KMS-11 (cell line): ENCODE measurements around the gene KATNAL1.

Source experiments
- H2AFZ ChIP-seq: fragments of 200-600 bp; sonication (generic); 2 replicates; pipeline ENCODE4 v1.6.1; 2016; ENCODE audit warnings: antibody characterized with exemption, mixed run types, low read depth
- H3K27ac ChIP-seq: fragments of 200-600 bp; sonication (generic); 2 replicates; pipeline ENCODE4 v1.6.1; 2016; ENCODE audit warnings: mild to moderate bottlenecking, mixed run types
- H3K27me3 ChIP-seq: fragments of 200-600 bp; sonication (generic); 2 replicates; pipeline ENCODE4 v1.6.1; 2017; ENCODE audit warnings: mild to moderate bottlenecking, low read depth, mixed run types, moderate library complexity; ENCODE audit not compliant: insufficient read depth
- H3K36me3 ChIP-seq: fragments of 200-600 bp; sonication (generic); 2 replicates; pipeline ENCODE4 v1.6.1; 2017; ENCODE audit warnings: mild to moderate bottlenecking, mixed run types; ENCODE audit not compliant: insufficient read depth
- H3K4me1 ChIP-seq: fragments of 200-600 bp; sonication (generic); 2 replicates; pipeline ENCODE4 v1.6.1; 2016; ENCODE audit warnings: mild to moderate bottlenecking, low read depth, mixed run types; ENCODE audit not compliant: poor library complexity, severe bottlenecking
- H3K4me2 ChIP-seq: fragments of 200-600 bp; sonication (generic); 2 replicates; pipeline ENCODE4 v1.7.0; 2016; ENCODE audit warnings: mild to moderate bottlenecking, mixed run types
- H3K4me3 ChIP-seq: fragments of 200-600 bp; sonication (generic); IDR thresholded peaks from 2 replicates; pipeline ENCODE4 v1.6.1; 2017; ENCODE audit warnings: low read depth, low read length, mixed read lengths; ENCODE audit not compliant: insufficient read depth
- H3K79me2 ChIP-seq: fragments of 200-600 bp; sonication (generic); 2 replicates; pipeline ENCODE4 v1.6.1; 2016; ENCODE audit warnings: low read depth, mixed run types; ENCODE audit not compliant: insufficient read depth
- H3K9ac ChIP-seq: fragments of 200-600 bp; sonication (generic); 2 replicates; pipeline ENCODE4 v1.6.1; 2016; ENCODE audit warnings: mild to moderate bottlenecking, mixed run types
- H4K20me1 ChIP-seq: fragments of 200-600 bp; sonication (generic); 2 replicates; pipeline ENCODE4 v1.6.1; 2016; ENCODE audit warnings: mild to moderate bottlenecking, mixed run types; ENCODE audit not compliant: insufficient read depth
- TF ChIP-seq, protein P1 (sequence below): fragments of 200-600 bp; sonication (generic); conservative IDR thresholded peaks from 2 replicates; pipeline ENCODE4 v1.6.1; 2017; ENCODE audit warnings: low read depth, mild to moderate bottlenecking, antibody characterized with exemption, low read length, moderate library complexity, mixed read lengths

Gene KATNAL1

DNA sequence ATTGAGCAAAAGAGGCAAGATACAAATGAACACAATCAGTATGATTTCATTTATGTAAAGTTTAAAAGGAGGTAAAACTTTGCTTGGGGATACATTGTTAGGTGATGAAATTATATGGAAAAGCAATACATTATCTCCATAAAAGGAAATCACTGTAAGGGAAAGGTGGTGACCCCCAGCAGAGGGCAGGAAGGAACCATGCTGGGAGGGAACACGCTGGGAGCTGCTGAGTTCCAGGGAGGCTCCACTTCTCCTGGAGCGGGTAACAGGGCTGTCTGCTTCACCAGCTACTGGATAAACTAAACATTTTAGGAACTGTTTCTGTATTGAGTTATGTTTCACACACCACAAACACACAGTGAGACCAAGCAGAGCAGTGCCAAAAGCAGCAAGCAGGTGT, 91.2 kb downstream of the KATNAL1 start:
- H3K27me3 ChIP-seq, result no peaks in the 10 kb centered on the region
- H4K20me1 ChIP-seq, result no peaks in the 10 kb centered on the region
- H3K9ac ChIP-seq, result no peak overlapping the region
- no peak overlapping the region for H3K27ac ChIP-seq
- H3K4me1 ChIP-seq, result no peaks in the 10 kb centered on the region
- TF ChIP-seq, protein P1, sequence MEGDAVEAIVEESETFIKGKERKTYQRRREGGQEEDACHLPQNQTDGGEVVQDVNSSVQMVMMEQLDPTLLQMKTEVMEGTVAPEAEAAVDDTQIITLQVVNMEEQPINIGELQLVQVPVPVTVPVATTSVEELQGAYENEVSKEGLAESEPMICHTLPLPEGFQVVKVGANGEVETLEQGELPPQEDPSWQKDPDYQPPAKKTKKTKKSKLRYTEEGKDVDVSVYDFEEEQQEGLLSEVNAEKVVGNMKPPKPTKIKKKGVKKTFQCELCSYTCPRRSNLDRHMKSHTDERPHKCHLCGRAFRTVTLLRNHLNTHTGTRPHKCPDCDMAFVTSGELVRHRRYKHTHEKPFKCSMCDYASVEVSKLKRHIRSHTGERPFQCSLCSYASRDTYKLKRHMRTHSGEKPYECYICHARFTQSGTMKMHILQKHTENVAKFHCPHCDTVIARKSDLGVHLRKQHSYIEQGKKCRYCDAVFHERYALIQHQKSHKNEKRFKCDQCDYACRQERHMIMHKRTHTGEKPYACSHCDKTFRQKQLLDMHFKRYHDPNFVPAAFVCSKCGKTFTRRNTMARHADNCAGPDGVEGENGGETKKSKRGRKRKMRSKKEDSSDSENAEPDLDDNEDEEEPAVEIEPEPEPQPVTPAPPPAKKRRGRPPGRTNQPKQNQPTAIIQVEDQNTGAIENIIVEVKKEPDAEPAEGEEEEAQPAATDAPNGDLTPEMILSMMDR, result no peak
- no peak overlapping the region for H3K4me2 ChIP-seq
- no peaks in the 10 kb centered on the region for H3K79me2 ChIP-seq
- no peaks in the 10 kb centered on the region for H3K36me3 ChIP-seq
- no peak overlapping the region for H2AFZ ChIP-seq
- no peak overlapping the region for H3K4me3 ChIP-seq

DNA sequence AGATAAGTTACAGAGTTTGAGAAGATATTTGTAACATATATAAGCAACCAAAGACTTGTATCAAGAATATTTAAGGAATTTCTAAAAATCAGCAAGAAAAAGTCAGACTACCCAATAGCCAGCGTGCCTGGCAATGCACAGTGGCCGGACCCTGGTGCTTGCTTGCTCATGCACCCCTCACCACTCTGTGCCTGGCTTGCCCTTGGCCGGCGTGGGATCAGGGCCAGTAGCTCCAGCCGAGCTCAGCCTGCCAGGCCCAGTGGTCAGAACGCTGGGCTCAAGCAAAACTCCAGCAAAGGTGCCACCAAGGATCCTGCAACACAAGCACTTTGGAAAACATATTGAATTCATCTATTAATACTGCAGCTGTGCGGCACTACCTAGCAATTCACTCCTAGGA, 95.1 kb downstream of the KATNAL1 start:
- Histone ChIP-seq H3K4me2 (no peak overlapping the region), H3K4me3 (no peak overlapping the region), H3K27ac (no peak overlapping the region), H2AFZ (no peak overlapping the region), H3K27me3 (no peaks in the 10 kb centered on the region), H3K79me2 (no peaks in the 10 kb centered on the region), H3K36me3 (no peaks in the 10 kb centered on the region), H3K9ac (no peak overlapping the region), H4K20me1 (no peaks in the 10 kb centered on the region), H3K4me1 (no peaks in the 10 kb centered on the region)
- TF ChIP-seq, protein P1, result no peak

GRCh38 chr13:30211745-30212144, 95.6 kb downstream of the KATNAL1 start:
- H3K27me3 ChIP-seq, result no peaks in the 10 kb centered on the region
- no peak overlapping the region for H3K27ac ChIP-seq
- no peak overlapping the region for H3K4me3 ChIP-seq
- no peaks in the 10 kb centered on the region for H3K79me2 ChIP-seq
- no peaks in the 10 kb centered on the region for H3K4me1 ChIP-seq
- H3K9ac ChIP-seq, result no peak overlapping the region
- no peak overlapping the region for H2AFZ ChIP-seq
- no peak overlapping the region for H3K4me2 ChIP-seq
- TF ChIP-seq, protein P1, result no peak
- no peaks in the 10 kb centered on the region for H3K36me3 ChIP-seq
- H4K20me1 ChIP-seq, result no peaks in the 10 kb centered on the region

- H2AFZ ChIP-seq, result no peak overlapping the region
- H3K9ac ChIP-seq, result no peak overlapping the region
- no peaks in the 10 kb centered on the region for H3K27me3 ChIP-seq
- H3K79me2 ChIP-seq, result no peaks in the 10 kb centered on the region
- no peak overlapping the region for H3K4me2 ChIP-seq
- TF ChIP-seq, protein P1, result no peak
- no peaks in the 10 kb centered on the region for H3K36me3 ChIP-seq
- no peaks in the 10 kb centered on the region for H4K20me1 ChIP-seq
- H3K27ac ChIP-seq, result no peak overlapping the region
- no peaks in the 10 kb centered on the region for H3K4me1 ChIP-seq
- H3K4me3 ChIP-seq, result no peak overlapping the region
Observed at GRCh38 chr13:30204564-30204963, 102.8 kb downstream of the KATNAL1 start.
